Measurements from ENCODE around the gene PALM2AKAP2.
"Not testable (repeated sequence)": the region's sequence is repeated elsewhere in the genome, so short reads cannot be mapped to it uniquely, and the experiment has no call there.

PALM2AKAP2 gene

GRCh38 chr9:109802491-109802890 lies 22.5 kb downstream of the PALM2AKAP2 start:
- no peak for DNase-seq

- no peak for DNase-seq
Measured at GRCh38 chr9:109805050-109805449, 25.1 kb downstream of the PALM2AKAP2 start.

GRCh38 chr9:109806506-109807115 lies 26.6 kb downstream of the PALM2AKAP2 start:
- no peak for DNase-seq

- DNase-seq = peak in 46 of 56 donors; percentile 2 to 73 (median 34)
Measured at GRCh38 chr9:109811876-109812275, 31.9 kb downstream of the PALM2AKAP2 start.

- no peak for DNase-seq
Measured at GRCh38 chr9:109812331-109812730, 32.3 kb downstream of the PALM2AKAP2 start.

GRCh38 chr9:109812818-109813281 lies 32.9 kb downstream of the PALM2AKAP2 start:
- no peak for DNase-seq

- no peak for DNase-seq
Measured at GRCh38 chr9:109813303-109813702, 33.3 kb downstream of the PALM2AKAP2 start.

GRCh38 chr9:109813829-109814228 lies 33.8 kb downstream of the PALM2AKAP2 start:
- no peak for DNase-seq

- DNase-seq = no peak
Measured at GRCh38 chr9:109815366-109815947, 35.5 kb downstream of the PALM2AKAP2 start.

- DNase-seq = peak in 1 of 56 donors; percentile 54
Measured at GRCh38 chr9:109816490-109816889, 36.5 kb downstream of the PALM2AKAP2 start.

- DNase-seq = peak in 3 of 56 donors; percentile 2 to 54 (median 7)
Measured at GRCh38 chr9:109817146-109817845, 37.3 kb downstream of the PALM2AKAP2 start.

- DNase-seq = peak in 40 of 56 donors; percentile 1 to 75 (median 24)
Measured at GRCh38 chr9:109817846-109818472, 38.0 kb downstream of the PALM2AKAP2 start.

GRCh38 chr9:109821711-109822110 lies 41.7 kb downstream of the PALM2AKAP2 start:
- no peak for DNase-seq

- not testable (repeated sequence) for DNase-seq
Measured at GRCh38 chr9:109825383-109825782, 45.4 kb downstream of the PALM2AKAP2 start.

- no peak for DNase-seq
Measured at GRCh38 chr9:109826559-109826958, 46.6 kb downstream of the PALM2AKAP2 start.

GRCh38 chr9:109828254-109828653 lies 48.3 kb downstream of the PALM2AKAP2 start:
- DNase-seq = no peak
